ENCODE measurements around the gene IGF2. TPM values are rescaled to one million over a fixed set of nuclear protein-coding genes. Genes with fewer than 3 reads are reported as not detected.

Gene IGF2
- total and polyA plus RNA-seq, 10 of the 15 experiments (the other 5 are each of a cell fraction or from before 2014, with no cell fraction given): 0.41 TPM; not detected in 9

DNA sequence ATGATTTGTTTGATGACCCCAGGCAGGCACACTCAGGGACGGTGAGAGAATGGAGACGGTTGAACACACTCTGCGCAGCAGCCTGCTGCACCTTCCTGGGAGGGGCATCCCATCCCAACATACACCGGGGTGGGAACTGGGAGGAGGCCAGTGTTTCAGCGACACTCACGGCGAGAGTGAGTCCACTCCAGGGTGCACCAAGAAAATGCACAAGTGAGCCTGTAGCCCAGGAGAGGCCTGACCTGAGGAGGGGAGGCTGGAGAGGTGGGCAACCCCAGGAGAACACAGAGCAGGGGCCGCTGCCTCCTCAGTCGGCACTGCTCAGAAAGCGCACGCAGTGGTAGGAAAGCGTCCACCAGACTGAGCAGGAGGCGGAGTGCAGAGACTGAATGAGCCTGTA, 54.5 kb downstream of the IGF2 start (continued):
- TF ChIP-seq NR2F1 (conservative IDR thresholded peaks at IDR 0.05) (no peak), SMAD5 (IDR thresholded peaks at IDR 0.05; ENCODE audit: low read depth) (no peak)
- TF ChIP-seq, protein P1, sequence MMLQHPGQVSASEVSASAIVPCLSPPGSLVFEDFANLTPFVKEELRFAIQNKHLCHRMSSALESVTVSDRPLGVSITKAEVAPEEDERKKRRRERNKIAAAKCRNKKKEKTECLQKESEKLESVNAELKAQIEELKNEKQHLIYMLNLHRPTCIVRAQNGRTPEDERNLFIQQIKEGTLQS (IDR thresholded peaks at IDR 0.05; ENCODE audit: borderline replicate concordance, extremely low read depth, low read depth, low read length): no peak

MicroRNAs within 50 kb of the gene (microRNA counts, 767-probe panel; counts per million panel counts)
- microRNA hsa-miR-483-3p (2,083 counts per million, percentile 77 among the panel's probes with 10 or more counts), microRNA hsa-miR-483-5p (1,244 counts per million, percentile 41 among the panel's probes with 10 or more counts)

Small RNAs within 50 kb of the gene (microRNA-seq; reads per million reads assigned to microRNA genes)
- gene MIR4686 (not detected), gene MIR483 (not detected)

Small RNAs within 50 kb of the gene (small RNA-seq; reads per million reads assigned to genes)
- not detected for gene MIR4686
- not detected for gene MIR483

Other genes starting within 250 kb of the IGF2 start
Only the 7 nearest of the 10 such genes appear.
- 190 and 198 TPM in 2 replicates for gene MRPL23, start 192.1 kb downstream of the IGF2 start, total RNA-seq (2014; rRNA removed)
- 103 and 111 TPM in 2 replicates for gene MRPL23, start 192.1 kb downstream of the IGF2 start, total RNA-seq (2014; rRNA removed; fragmentation: Illumina TruSeq; extraction: Trizol)
- 141 and 143 TPM in 2 replicates for gene MRPL23, start 192.1 kb downstream of the IGF2 start, total RNA-seq (2021)
- 48.9 and 101 TPM in 2 replicates for gene MRPL23, start 192.1 kb downstream of the IGF2 start, polyA plus RNA-seq (2011; rRNA removed)
- 41.6 and 97.6 TPM in 2 replicates for gene MRPL23, start 192.1 kb downstream of the IGF2 start, polyA plus RNA-seq (2014; fragmentation: Illumina TruSeq; extraction: Trizol)
- gene MRPL23, start 192.1 kb downstream of the IGF2 start, polyA plus RNA-seq (2014; fragmentation: Nextera tagmentation; extraction: Ambion mirVana): 1 to 10 TPM; 1.6 to 2.5 TPM
- gene MRPL23, start 192.1 kb downstream of the IGF2 start, polyA plus RNA-seq (2014; rRNA removed): 201 and 230 TPM in 2 replicates
- 100 to 1,000 TPM; 187 to 207 TPM for gene MRPL23, start 192.1 kb downstream of the IGF2 start, polyA plus RNA-seq (2016; fragmentation: Nextera tagmentation; extraction: Ambion mirVana)
- 0.11 TPM in 1 of 2 replicates, not detected in the other for gene H19, start 141.5 kb downstream of the IGF2 start, total RNA-seq (2014; rRNA removed)
- gene H19, start 141.5 kb downstream of the IGF2 start, total RNA-seq (2014; rRNA removed; fragmentation: Illumina TruSeq; extraction: Trizol): not detected in 2 replicates
- 1.1 and 1.2 TPM in 2 replicates for gene H19, start 141.5 kb downstream of the IGF2 start, total RNA-seq (2021)
- 0.07 and 0.10 TPM in 2 replicates for gene H19, start 141.5 kb downstream of the IGF2 start, polyA plus RNA-seq (2011; rRNA removed)
- gene H19, start 141.5 kb downstream of the IGF2 start, polyA plus RNA-seq (2014; fragmentation: Illumina TruSeq; extraction: Trizol): 0.04 TPM in 1 of 2 replicates, not detected in the other
- not detected for gene H19, start 141.5 kb downstream of the IGF2 start, polyA plus RNA-seq (2014; fragmentation: Nextera tagmentation; extraction: Ambion mirVana)
- gene H19, start 141.5 kb downstream of the IGF2 start, polyA plus RNA-seq (2014; rRNA removed): 0.53 TPM in 1 of 2 replicates, not detected in the other
- not detected for gene H19, start 141.5 kb downstream of the IGF2 start, polyA plus RNA-seq (2016; fragmentation: Nextera tagmentation; extraction: Ambion mirVana)
- gene INS, start 21.8 kb upstream of the IGF2 start, total RNA-seq (2014; rRNA removed): not detected in 2 replicates
- not detected in 2 replicates for gene INS, start 21.8 kb upstream of the IGF2 start, total RNA-seq (2014; rRNA removed; fragmentation: Illumina TruSeq; extraction: Trizol)
- gene INS, start 21.8 kb upstream of the IGF2 start, total RNA-seq (2021): not detected in 2 replicates
- gene INS, start 21.8 kb upstream of the IGF2 start, polyA plus RNA-seq (2011; rRNA removed): not detected in 2 replicates
- not detected in 2 replicates for gene INS, start 21.8 kb upstream of the IGF2 start, polyA plus RNA-seq (2014; fragmentation: Illumina TruSeq; extraction: Trizol)
- gene INS, start 21.8 kb upstream of the IGF2 start, polyA plus RNA-seq (2014; fragmentation: Nextera tagmentation; extraction: Ambion mirVana): not detected
- gene INS, start 21.8 kb upstream of the IGF2 start, polyA plus RNA-seq (2014; rRNA removed): not detected in 2 replicates
- not detected for gene INS, start 21.8 kb upstream of the IGF2 start, polyA plus RNA-seq (2016; fragmentation: Nextera tagmentation; extraction: Ambion mirVana)
- gene TH, start 32.4 kb upstream of the IGF2 start, total RNA-seq (2014; rRNA removed): not detected in 2 replicates
- gene TH, start 32.4 kb upstream of the IGF2 start, total RNA-seq (2014; rRNA removed; fragmentation: Illumina TruSeq; extraction: Trizol): not detected in 2 replicates
- not detected in 2 replicates for gene TH, start 32.4 kb upstream of the IGF2 start, total RNA-seq (2021)
- gene TH, start 32.4 kb upstream of the IGF2 start, polyA plus RNA-seq (2011; rRNA removed): not detected in 2 replicates
- not detected in 2 replicates for gene TH, start 32.4 kb upstream of the IGF2 start, polyA plus RNA-seq (2014; fragmentation: Illumina TruSeq; extraction: Trizol)
- not detected for gene TH, start 32.4 kb upstream of the IGF2 start, polyA plus RNA-seq (2014; fragmentation: Nextera tagmentation; extraction: Ambion mirVana)
- gene TH, start 32.4 kb upstream of the IGF2 start, polyA plus RNA-seq (2014; rRNA removed): not detected in 2 replicates
- not detected for gene TH, start 32.4 kb upstream of the IGF2 start, polyA plus RNA-seq (2016; fragmentation: Nextera tagmentation; extraction: Ambion mirVana)
- not detected in 2 replicates for gene ASCL2, start 131.2 kb upstream of the IGF2 start, total RNA-seq (2014; rRNA removed)
- gene ASCL2, start 131.2 kb upstream of the IGF2 start, total RNA-seq (2014; rRNA removed; fragmentation: Illumina TruSeq; extraction: Trizol): not detected in 2 replicates
- gene ASCL2, start 131.2 kb upstream of the IGF2 start, total RNA-seq (2021): not detected in 2 replicates
- gene ASCL2, start 131.2 kb upstream of the IGF2 start, polyA plus RNA-seq (2011; rRNA removed): not detected in 2 replicates
- not detected in 2 replicates for gene ASCL2, start 131.2 kb upstream of the IGF2 start, polyA plus RNA-seq (2014; fragmentation: Illumina TruSeq; extraction: Trizol)
- not detected for gene ASCL2, start 131.2 kb upstream of the IGF2 start, polyA plus RNA-seq (2014; fragmentation: Nextera tagmentation; extraction: Ambion mirVana)
- not detected in 2 replicates for gene ASCL2, start 131.2 kb upstream of the IGF2 start, polyA plus RNA-seq (2014; rRNA removed)
- gene ASCL2, start 131.2 kb upstream of the IGF2 start, polyA plus RNA-seq (2016; fragmentation: Nextera tagmentation; extraction: Ambion mirVana): not detected
- gene C11orf21, start 162.5 kb upstream of the IGF2 start, total RNA-seq (2014; rRNA removed): 0.05 and 0.11 TPM in 2 replicates
- gene C11orf21, start 162.5 kb upstream of the IGF2 start, total RNA-seq (2014; rRNA removed; fragmentation: Illumina TruSeq; extraction: Trizol): not detected in 2 replicates
- gene C11orf21, start 162.5 kb upstream of the IGF2 start, total RNA-seq (2021): 0.26 TPM in 1 of 2 replicates, not detected in the other
- gene C11orf21, start 162.5 kb upstream of the IGF2 start, polyA plus RNA-seq (2011; rRNA removed): 0.06 TPM in 1 of 2 replicates, not detected in the other
- 0.04 TPM in 1 of 2 replicates, not detected in the other for gene C11orf21, start 162.5 kb upstream of the IGF2 start, polyA plus RNA-seq (2014; fragmentation: Illumina TruSeq; extraction: Trizol)
- not detected for gene C11orf21, start 162.5 kb upstream of the IGF2 start, polyA plus RNA-seq (2014; fragmentation: Nextera tagmentation; extraction: Ambion mirVana)
- gene C11orf21, start 162.5 kb upstream of the IGF2 start, polyA plus RNA-seq (2014; rRNA removed): not detected in 2 replicates
- gene C11orf21, start 162.5 kb upstream of the IGF2 start, polyA plus RNA-seq (2016; fragmentation: Nextera tagmentation; extraction: Ambion mirVana): not detected
- not detected in 2 replicates for gene TSPAN32, start 162.6 kb upstream of the IGF2 start, total RNA-seq (2014; rRNA removed)
- not detected in 2 replicates for gene TSPAN32, start 162.6 kb upstream of the IGF2 start, total RNA-seq (2014; rRNA removed; fragmentation: Illumina TruSeq; extraction: Trizol)
- not detected in 2 replicates for gene TSPAN32, start 162.6 kb upstream of the IGF2 start, total RNA-seq (2021)
- 0.09 TPM in 1 of 2 replicates, not detected in the other for gene TSPAN32, start 162.6 kb upstream of the IGF2 start, polyA plus RNA-seq (2011; rRNA removed)
- not detected in 2 replicates for gene TSPAN32, start 162.6 kb upstream of the IGF2 start, polyA plus RNA-seq (2014; fragmentation: Illumina TruSeq; extraction: Trizol)
- not detected for gene TSPAN32, start 162.6 kb upstream of the IGF2 start, polyA plus RNA-seq (2014; fragmentation: Nextera tagmentation; extraction: Ambion mirVana)
- gene TSPAN32, start 162.6 kb upstream of the IGF2 start, polyA plus RNA-seq (2014; rRNA removed): 0.08 TPM in 1 of 2 replicates, not detected in the other
- under 1 TPM in 1 of 2 experiments, not detected in 1; 0.08 TPM for gene TSPAN32, start 162.6 kb upstream of the IGF2 start, polyA plus RNA-seq (2016; fragmentation: Nextera tagmentation; extraction: Ambion mirVana)

All from GM12878 (cell line).